Cardiac fibroblast (primary cell): ENCODE measurements around the gene DNASE1L2.
"Not testable (repeated sequence)": the region's sequence is repeated elsewhere in the genome, so short reads cannot be mapped to it uniquely, and the experiment has no call there.

Source experiments
- DNase-seq, 2 donors: peaks; one replicate each; pipeline versions ENCODE4 v3.0.0 to v3.0.0-alpha.2; 2010; ENCODE audit warnings: low read depth in 2 of 2
- H3K4me3 ChIP-seq, 2 donors: replicated peaks in 1 of 2; 1 replicate in 1 of 2; 2 replicates in 1 of 2; pipeline ENCODE4 v1.5.1; 2011; ENCODE audit warnings: low read depth in 2 of 2, low read length in 2 of 2, mild to moderate bottlenecking in 2 of 2, moderate library complexity in 1 of 2
- TF ChIP-seq, protein P1 (sequence below): IDR thresholded peaks from one replicate; pipeline ENCODE4 v1.5.1; 2011; ENCODE audit warnings: low read depth, mild to moderate bottlenecking, low read length, inconsistent platforms

Gene DNASE1L2

DNA sequence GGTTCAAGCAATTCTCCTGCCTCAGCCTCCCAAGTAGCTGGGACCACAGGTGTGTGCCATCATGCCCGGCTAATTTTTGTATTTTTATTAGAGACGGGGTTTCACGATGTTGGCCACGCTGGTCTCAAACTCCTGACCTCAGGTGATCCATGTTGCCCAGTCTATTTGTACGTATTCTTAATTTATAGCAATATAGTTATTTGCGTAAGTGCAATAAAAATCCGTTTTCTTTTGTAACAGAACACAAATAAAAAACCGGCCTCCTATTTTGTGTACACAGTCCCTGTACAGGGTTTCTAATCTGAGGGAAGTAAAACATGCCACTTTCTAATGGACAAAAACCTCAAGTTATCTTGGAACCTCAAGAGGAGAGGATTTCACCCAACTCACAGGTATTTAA is 24.0 kb downstream of the DNASE1L2 start:
- no peak for DNase-seq
- no peak overlapping the region for H3K4me3 ChIP-seq

DNA sequence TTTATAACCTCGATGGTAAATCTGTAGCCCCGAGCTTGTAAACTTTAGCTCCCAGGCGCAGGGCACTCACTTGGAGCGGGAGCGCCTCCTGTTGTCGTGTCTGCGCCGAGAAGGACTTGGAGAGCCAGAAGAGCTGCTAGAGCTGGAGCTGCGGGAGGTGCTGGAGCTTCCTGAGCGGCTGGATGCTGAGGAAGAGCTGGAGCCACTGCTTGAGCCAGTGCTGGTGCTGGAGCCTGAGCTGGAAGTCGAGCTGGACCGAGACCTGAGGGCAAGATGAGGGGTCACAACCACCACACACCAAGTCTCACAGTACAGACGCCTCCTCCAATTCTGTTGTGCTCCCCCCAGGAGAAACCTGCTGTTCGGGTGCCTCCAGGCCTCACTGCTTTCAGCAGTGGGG is 26.8 kb downstream of the DNASE1L2 start:
- H3K4me3 ChIP-seq = not testable (repeated sequence)

More for the DNA sequence above, 24.0 kb downstream of the DNASE1L2 start:
- TF ChIP-seq, protein P1, sequence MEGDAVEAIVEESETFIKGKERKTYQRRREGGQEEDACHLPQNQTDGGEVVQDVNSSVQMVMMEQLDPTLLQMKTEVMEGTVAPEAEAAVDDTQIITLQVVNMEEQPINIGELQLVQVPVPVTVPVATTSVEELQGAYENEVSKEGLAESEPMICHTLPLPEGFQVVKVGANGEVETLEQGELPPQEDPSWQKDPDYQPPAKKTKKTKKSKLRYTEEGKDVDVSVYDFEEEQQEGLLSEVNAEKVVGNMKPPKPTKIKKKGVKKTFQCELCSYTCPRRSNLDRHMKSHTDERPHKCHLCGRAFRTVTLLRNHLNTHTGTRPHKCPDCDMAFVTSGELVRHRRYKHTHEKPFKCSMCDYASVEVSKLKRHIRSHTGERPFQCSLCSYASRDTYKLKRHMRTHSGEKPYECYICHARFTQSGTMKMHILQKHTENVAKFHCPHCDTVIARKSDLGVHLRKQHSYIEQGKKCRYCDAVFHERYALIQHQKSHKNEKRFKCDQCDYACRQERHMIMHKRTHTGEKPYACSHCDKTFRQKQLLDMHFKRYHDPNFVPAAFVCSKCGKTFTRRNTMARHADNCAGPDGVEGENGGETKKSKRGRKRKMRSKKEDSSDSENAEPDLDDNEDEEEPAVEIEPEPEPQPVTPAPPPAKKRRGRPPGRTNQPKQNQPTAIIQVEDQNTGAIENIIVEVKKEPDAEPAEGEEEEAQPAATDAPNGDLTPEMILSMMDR = no peak

DNA sequence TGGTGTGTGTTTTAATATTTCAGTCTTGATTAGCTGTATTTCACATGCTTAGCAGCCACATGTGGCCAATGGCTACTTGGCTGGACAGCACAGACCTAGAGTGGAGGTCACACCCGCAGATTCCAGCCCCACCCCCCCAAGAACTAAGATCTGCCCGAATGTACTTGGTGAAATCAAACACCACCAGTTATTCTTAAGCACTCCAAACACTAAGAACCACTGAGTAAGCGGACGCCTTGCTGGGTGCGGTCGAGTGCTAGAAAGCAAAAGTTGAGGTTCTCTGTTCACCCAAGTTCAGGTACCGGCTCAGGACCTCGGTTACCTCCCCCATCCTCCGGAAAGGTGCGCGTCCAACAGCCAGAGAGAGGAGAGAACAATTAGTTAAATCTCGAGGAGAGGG is 30.6 kb downstream of the DNASE1L2 start:
- peak; percentile 15 to 34 for DNase-seq
- peak overlapping the region; percentile 78 to 93 for H3K4me3 ChIP-seq

More for the DNA sequence above, 26.8 kb downstream of the DNASE1L2 start:
- not testable (repeated sequence) for DNase-seq

DNA sequence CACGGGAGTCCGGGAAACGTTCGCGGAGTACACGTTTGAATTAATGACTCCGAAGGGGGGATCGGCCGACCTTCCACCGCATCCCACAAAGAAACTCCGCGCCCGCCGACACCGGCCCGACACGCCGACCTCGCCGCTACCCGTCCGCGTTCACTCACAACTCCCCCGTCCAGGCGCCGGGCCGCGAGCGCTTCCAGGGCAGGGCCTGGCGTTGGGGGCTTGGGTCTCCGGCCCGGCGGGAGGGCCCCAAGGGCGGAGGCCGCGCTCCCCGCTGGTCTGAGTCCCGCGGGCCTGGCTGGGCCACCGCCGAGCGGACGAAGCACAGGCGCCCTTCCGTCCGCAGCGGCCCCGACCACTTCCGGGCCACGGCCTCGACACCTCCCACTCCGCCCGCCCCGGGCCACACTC is 31.3 kb downstream of the DNASE1L2 start:
- not testable (repeated sequence) for DNase-seq
- H3K4me3 ChIP-seq = peak overlapping the region; percentile 78 to 93

DNA sequence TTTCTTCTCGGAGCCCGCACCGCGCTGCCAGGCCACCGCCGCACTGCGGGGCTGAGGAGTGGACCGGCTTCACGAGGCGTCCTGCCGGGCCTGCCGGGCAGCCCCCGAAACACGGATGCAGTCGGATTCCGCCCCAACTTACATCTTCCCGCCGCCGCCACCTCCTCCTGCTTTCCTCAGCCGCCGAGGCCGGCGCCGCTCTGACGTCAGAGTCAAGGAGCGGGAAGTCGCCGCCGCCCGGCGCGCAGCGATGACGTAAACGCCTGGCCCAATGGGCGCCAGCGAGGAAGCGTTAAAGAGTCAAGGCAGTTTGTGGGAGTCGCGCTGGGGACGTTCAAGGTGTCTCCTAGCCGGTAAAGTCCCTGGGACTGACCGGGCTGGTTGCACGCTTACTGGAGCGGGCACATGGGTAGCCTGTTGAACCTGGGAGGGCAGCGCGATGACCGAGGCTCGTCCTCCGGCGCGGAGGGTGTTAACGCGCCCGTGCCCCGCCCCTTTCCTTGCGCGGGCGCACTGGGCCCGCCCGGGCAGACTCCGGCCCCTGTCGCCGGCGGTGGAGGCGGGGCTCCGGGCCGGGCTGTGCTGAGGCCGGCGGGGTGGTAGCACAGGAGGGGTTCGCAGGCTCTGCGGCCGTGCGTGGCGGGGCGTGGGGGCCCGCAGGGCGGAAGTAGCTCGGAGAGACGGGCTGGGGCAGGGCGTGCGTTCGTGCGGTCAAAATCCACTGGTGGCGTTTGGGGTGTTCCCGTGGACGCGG is 31.8 kb downstream of the DNASE1L2 start, which contains the start of gene RNPS1:
TSS of gene RNPS1 (minus strand) at position 214 of the 754 bp plus-strand sequence. CDS start 3,483 bp downstream, outside the sequence.
- H3K4me3 ChIP-seq = peak within 1 kb of the TSS; percentile 78 to 93
- TF ChIP-seq, protein P1 = no peak
- DNase-seq = peak; percentile 96 to 97

DNA sequence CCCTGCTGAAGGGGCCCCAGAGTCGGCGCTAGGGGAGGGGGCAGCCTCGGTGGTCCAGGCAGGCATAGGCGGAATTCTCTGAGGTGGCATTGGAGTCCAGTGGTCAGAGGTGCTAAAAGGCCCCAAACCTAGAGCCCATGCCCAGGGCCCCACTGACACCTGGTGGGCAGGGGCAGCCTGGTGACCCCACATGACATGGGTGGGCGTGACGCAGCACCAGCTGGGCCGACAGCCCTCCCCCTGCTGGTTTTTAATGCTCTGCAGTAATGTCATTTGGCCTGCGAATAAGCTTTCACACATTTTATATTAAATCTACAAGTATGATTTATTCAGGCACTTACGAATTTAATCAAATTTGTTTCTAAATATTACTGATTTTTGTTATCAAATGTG is 33.8 kb downstream of the DNASE1L2 start:
- TF ChIP-seq, protein P1 = no peak

DNA sequence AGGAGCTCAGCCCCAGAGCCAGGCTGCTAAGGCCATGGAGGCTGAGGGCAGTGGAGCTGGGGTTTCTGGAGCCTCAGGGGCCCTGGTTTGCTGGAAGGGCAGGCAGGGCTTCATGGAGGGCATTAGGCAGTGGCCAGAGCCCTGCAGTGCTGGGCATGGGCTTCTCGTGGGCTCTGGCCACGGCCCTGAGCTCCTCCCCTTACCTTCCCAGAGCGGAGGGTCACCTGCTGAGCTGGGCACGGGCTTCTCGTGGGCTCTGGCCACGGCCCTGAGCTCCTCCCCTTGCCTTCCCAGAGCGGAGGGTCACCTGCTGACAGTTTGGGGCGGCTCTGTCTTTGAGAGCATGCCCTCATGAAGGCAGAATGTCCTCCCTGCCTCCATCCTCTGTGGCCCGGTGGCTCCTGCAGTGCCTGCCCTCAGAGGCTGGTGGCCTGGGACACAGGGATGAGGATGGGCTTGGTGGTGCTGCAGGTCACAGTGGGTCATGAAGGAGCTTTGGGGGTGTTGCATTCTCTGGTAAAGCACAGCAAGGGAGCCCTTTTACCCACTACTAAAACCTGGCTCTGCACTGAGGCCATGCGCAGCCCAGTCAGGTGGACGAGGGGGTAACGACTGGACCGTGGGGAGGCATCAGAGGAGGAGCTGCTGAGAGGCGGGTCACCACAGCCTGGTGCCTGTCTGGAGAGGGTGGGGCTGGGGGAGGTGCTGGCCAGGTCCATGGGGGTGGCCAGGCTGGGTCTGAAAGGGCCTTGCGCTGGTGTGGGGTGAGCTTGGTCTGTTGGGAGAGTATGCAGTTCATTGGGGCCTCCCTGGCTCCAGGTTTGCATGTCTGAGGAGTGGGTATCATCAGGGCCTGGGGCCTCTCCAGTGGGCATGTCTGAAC is 34.6 kb downstream of the DNASE1L2 start:
- DNase-seq = no peak
- TF ChIP-seq, protein P1 = no peak
- H3K4me3 ChIP-seq = no peak overlapping the region

More for the DNA sequence above, 33.8 kb downstream of the DNASE1L2 start:
- no peak for DNase-seq
- no peak overlapping the region for H3K4me3 ChIP-seq

DNA sequence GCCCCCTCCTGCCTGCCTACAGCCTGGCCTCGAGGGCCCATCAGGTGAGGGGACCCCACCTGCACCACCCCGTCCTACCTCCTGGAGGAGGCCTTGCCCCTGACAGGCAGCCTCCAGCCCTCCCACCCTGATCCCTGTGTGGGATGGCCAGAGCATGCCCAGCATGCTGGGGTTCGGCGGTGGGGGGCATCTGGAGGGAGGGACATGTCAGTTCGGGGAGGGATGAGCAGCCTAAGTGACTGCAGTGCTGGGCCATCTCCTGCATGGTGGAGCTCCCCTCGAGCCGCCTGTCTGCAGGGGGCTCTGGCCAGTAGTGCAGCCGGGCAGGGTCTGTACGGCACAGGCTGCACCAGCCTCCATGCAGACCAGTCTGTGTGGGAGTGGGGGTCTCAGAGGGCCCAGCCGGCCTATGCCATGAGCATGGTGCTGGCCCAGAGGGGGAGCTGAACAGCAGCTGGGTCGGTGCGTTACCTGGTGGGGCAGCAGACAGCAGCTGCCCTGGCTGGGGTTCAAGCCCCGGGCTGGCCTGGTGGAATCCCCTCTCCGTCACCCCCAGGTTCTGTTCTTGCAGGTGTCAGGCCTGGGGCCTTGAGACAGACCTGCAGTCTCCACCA is 35.7 kb downstream of the DNASE1L2 start:
- H3K4me3 ChIP-seq = no peak overlapping the region
- DNase-seq = no peak
- TF ChIP-seq, protein P1 = no peak
